CD14-positive monocyte (primary cell): ENCODE data around the gene MCCC2. TPM values are rescaled to one million over a fixed set of nuclear protein-coding genes. Genes with fewer than 3 reads are reported as not detected.

Experiments
- DNase-seq, 3 donors: peaks; one replicate each; pipeline ENCODE4 v3.0.0-alpha.2; 2011 to 2022
- H2AFZ ChIP-seq: 2 replicates; pipeline ENCODE4 v1.6.0; 2012; ENCODE audit warnings: mild to moderate bottlenecking, low read depth, low read length, inconsistent platforms; ENCODE audit not compliant: insufficient read depth, poor library complexity, severe bottlenecking
- H3K27ac ChIP-seq, 2 donors: 1 replicate in 1 of 2; 2 replicates in 1 of 2; pipeline ENCODE4 v1.5.1; 2012 to 2013; ENCODE audit warnings: low read length in 2 of 2, control low read depth in 1 of 2, inconsistent platforms in 1 of 2, low read depth in 1 of 2, mild to moderate bottlenecking in 1 of 2
- H3K27me3 ChIP-seq, 2 donors: one replicate each; pipeline versions ENCODE4 v1.6.0 to v1.6.1; 2011 to 2013; ENCODE audit warnings: low read length in 2 of 2; ENCODE audit not compliant: control insufficient read depth in 2 of 2, insufficient read depth in 2 of 2
- H3K36me3 ChIP-seq, 2 donors: replicated peaks in 1 of 2; 1 replicate in 1 of 2; 2 replicates in 1 of 2; pipeline versions ENCODE4 v1.5.1 to v1.6.1; 2012 to 2013; ENCODE audit warnings: low read length in 2 of 2, control low read depth in 1 of 2, inconsistent platforms in 1 of 2, mild to moderate bottlenecking in 1 of 2; ENCODE audit not compliant: insufficient read depth in 2 of 2, control insufficient read depth in 1 of 2
- H3K4me1 ChIP-seq, 2 donors: 1 replicate in 1 of 2; 2 replicates in 1 of 2; pipeline versions ENCODE4 v1.5.1 to v1.6.1; 2012 to 2013; ENCODE audit warnings: low read length in 2 of 2, control low read depth in 1 of 2, inconsistent platforms in 1 of 2, mild to moderate bottlenecking in 1 of 2, moderate library complexity in 1 of 2; ENCODE audit not compliant: insufficient read depth in 2 of 2, control insufficient read depth in 1 of 2
- H3K4me2 ChIP-seq: replicated peaks from 2 replicates; pipeline ENCODE3; 2012; ENCODE audit warnings: low read length, moderate library complexity, mild to moderate bottlenecking; ENCODE audit not compliant: poor library complexity, severe bottlenecking; ENCODE audit errors: extremely low read depth
- H3K4me3 ChIP-seq, 3 experiments: fragments of 200-600 bp in 1 of 3; sonication (generic) in 1 of 3; replicated peaks in 1 of 3; 1 replicate in 2 of 3; 2 replicates in 1 of 3; pipeline ENCODE4 v1.5.1; 2011 to 2013; ENCODE audit warnings: low read length in 3 of 3, mild to moderate bottlenecking in 3 of 3, control low read depth in 2 of 3, low read depth in 2 of 3, inconsistent platforms in 1 of 3, moderate library complexity in 1 of 3
- H3K79me2 ChIP-seq: 2 replicates; pipeline ENCODE4 v1.6.0; 2012; ENCODE audit warnings: mild to moderate bottlenecking, control low read depth, inconsistent platforms, low read length, moderate library complexity; ENCODE audit not compliant: insufficient read depth
- H3K9ac ChIP-seq: 2 replicates; pipeline ENCODE4 v1.6.0; 2017; ENCODE audit warnings: low read length, mild to moderate bottlenecking; ENCODE audit not compliant: insufficient read depth, poor library complexity, severe bottlenecking
- H3K9me3 ChIP-seq, 2 donors: replicated peaks in 1 of 2; 1 replicate in 1 of 2; 2 replicates in 1 of 2; pipeline versions ENCODE4 v1.5.1 to v1.6.1; 2012 to 2013; ENCODE audit warnings: low read length in 2 of 2, control low read depth in 1 of 2; ENCODE audit not compliant: control insufficient read depth in 1 of 2, insufficient read depth in 1 of 2
- H4K20me1 ChIP-seq: 2 replicates; pipeline ENCODE4 v1.6.0; 2012; ENCODE audit warnings: mild to moderate bottlenecking, low read length, control low read depth, moderate library complexity; ENCODE audit not compliant: insufficient read depth
- H3K27ac Mint-ChIP-seq, 7 donors: one replicate each; pipeline ENCODE4 v1.8.0; 2020; ENCODE audit warnings: mild to moderate bottlenecking in 7 of 7, mixed read lengths in 7 of 7, moderate library complexity in 6 of 7, inconsistent platforms in 2 of 7
- H3K27me3 Mint-ChIP-seq, 3 donors: one replicate each; pipeline ENCODE4 v1.8.0; 2021 to 2022; ENCODE audit warnings: low read depth in 3 of 3, mild to moderate bottlenecking in 3 of 3, mixed read lengths in 3 of 3, moderate library complexity in 3 of 3, inconsistent platforms in 1 of 3
- H3K36me3 Mint-ChIP-seq, 2 donors: one replicate each; pipeline ENCODE4 v1.8.0; 2020; ENCODE audit warnings: mixed read lengths in 2 of 2, inconsistent platforms in 1 of 2, mild to moderate bottlenecking in 1 of 2
- H3K4me1 Mint-ChIP-seq: one replicate; pipeline ENCODE4 v1.8.0; 2020; ENCODE audit warnings: mild to moderate bottlenecking, mixed read lengths
- H3K4me3 Mint-ChIP-seq, 2 donors: one replicate each; pipeline ENCODE4 v1.8.0; 2020; ENCODE audit warnings: mild to moderate bottlenecking in 2 of 2, mixed read lengths in 2 of 2, moderate library complexity in 1 of 2
- H3K9me3 Mint-ChIP-seq, 7 donors: one replicate each; pipeline ENCODE4 v1.8.0; 2020 to 2022; ENCODE audit warnings: mixed read lengths in 7 of 7, mild to moderate bottlenecking in 6 of 7, moderate library complexity in 6 of 7, inconsistent platforms in 2 of 7
- WGBS: methylation state at CpG from one replicate; pipeline ENCODE4 v1.1.5; 2013; ENCODE audit warnings: missing lambda C conversion rate; ENCODE audit not compliant: insufficient coverage; 5-methylcytosine and 5-hydroxymethylcytosine counted together
- intact Hi-C, 2 donors: fragments of 100-400 bp; cut with micrococcal nuclease; formaldehyde crosslinking; loops; one replicate each; pipeline versions ENCODE4 v1.15.0 to v1.15.1; 2023
- polyA plus RNA-seq, 3 donors: library from polyadenylated mRNA; depleted of rRNA in 1 of 3; unstranded in 2 of 3; stranded (reverse) in 1 of 3; fragments of 300-500 nt in 2 of 3; fragments of >200 nt in 1 of 3; fragmentation: Illumina TruSeq in 2 of 3; gene quantifications; 1 replicate in 2 of 3; 2 replicates in 1 of 3; pipeline ENCODE4 v1.2.3, GENCODE V29; 2012 to 2021
- TF ChIP-seq, protein P1 (sequence below): fragments of 200-600 bp; IDR thresholded peaks from one replicate; pipeline ENCODE4 v1.8.0; 2022; ENCODE audit warnings: antibody characterized with exemption, mild to moderate bottlenecking

The MCCC2 gene
- polyA plus RNA-seq, 3 donors = 15.4 to 21.9 (median 16.5) TPM

DNA sequence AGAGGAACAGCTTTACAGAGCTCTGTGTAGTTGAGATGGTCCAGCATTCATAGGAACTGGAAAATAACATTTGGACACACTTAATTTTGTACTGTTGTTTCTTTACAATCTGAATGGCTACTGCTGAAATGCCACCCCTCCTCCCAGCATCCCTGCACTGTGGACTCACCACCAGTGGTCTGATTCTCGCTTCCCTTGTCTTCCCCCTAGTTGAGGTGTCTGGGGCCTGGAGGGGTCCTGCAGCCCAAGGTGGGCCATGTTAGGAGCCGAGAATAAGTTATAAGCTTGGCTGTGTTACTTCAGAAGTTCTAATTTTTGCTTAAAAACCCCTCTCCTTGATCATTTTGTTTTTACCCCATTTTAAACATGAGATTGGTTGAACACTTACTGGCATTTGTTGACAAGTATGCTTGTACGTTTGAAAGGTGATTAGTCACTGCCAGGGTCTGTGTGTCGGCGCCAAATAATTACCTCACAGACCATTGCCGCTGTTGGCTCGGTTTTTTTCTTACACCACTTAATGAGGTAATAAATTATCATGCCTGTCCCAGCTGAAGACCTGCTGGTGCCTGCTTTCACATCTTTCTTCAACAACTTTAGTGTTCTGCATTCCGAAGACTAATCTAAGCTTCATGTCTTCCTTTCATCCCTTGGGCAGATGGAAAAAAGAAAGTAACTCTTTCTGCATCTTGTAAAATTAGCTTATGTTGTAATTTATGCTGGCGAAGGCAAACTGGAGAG lies 65.8 kb downstream of the MCCC2 start:
- no peaks in the 10 kb centered on the region for H3K79me2 ChIP-seq
- H3K27me3 ChIP-seq = no peaks in the 10 kb centered on the region
- peaks cover 0 to 2% (median 0%) of the 10 kb centered on the region in 7 donors for H3K9me3 Mint-ChIP-seq
- intact Hi-C loops = no loop called here
- no peaks in the 10 kb centered on the region for H3K4me1 Mint-ChIP-seq
- H3K27me3 Mint-ChIP-seq = peaks cover 0 to 3% (median 0%) of the 10 kb centered on the region in 3 donors
- TF ChIP-seq, protein P1, sequence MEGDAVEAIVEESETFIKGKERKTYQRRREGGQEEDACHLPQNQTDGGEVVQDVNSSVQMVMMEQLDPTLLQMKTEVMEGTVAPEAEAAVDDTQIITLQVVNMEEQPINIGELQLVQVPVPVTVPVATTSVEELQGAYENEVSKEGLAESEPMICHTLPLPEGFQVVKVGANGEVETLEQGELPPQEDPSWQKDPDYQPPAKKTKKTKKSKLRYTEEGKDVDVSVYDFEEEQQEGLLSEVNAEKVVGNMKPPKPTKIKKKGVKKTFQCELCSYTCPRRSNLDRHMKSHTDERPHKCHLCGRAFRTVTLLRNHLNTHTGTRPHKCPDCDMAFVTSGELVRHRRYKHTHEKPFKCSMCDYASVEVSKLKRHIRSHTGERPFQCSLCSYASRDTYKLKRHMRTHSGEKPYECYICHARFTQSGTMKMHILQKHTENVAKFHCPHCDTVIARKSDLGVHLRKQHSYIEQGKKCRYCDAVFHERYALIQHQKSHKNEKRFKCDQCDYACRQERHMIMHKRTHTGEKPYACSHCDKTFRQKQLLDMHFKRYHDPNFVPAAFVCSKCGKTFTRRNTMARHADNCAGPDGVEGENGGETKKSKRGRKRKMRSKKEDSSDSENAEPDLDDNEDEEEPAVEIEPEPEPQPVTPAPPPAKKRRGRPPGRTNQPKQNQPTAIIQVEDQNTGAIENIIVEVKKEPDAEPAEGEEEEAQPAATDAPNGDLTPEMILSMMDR = no peak
- DNase-seq = no peak
- H3K4me1 ChIP-seq = no peaks in the 10 kb centered on the region
- H4K20me1 ChIP-seq = no peaks in the 10 kb centered on the region
- H3K36me3 Mint-ChIP-seq = peaks cover 65 to 67% of the 10 kb centered on the region in 2 donors
- H3K27ac ChIP-seq = no peak overlapping the region
- H3K4me2 ChIP-seq = no peak overlapping the region
- WGBS = no CpG with 5 or more reads among the region's 9 CpGs
- H3K4me3 ChIP-seq = no peak overlapping the region
- H3K9ac ChIP-seq = no peak overlapping the region
- no peaks in the 10 kb centered on the region for H3K9me3 ChIP-seq
- H3K4me3 Mint-ChIP-seq = no peak overlapping the region
- H2AFZ ChIP-seq = no peak overlapping the region
- peaks cover 38 to 68% of the 10 kb centered on the region in 2 donors for H3K36me3 ChIP-seq
- H3K27ac Mint-ChIP-seq = peak overlapping the region in 1 of 7 donors; percentile 15

DNA sequence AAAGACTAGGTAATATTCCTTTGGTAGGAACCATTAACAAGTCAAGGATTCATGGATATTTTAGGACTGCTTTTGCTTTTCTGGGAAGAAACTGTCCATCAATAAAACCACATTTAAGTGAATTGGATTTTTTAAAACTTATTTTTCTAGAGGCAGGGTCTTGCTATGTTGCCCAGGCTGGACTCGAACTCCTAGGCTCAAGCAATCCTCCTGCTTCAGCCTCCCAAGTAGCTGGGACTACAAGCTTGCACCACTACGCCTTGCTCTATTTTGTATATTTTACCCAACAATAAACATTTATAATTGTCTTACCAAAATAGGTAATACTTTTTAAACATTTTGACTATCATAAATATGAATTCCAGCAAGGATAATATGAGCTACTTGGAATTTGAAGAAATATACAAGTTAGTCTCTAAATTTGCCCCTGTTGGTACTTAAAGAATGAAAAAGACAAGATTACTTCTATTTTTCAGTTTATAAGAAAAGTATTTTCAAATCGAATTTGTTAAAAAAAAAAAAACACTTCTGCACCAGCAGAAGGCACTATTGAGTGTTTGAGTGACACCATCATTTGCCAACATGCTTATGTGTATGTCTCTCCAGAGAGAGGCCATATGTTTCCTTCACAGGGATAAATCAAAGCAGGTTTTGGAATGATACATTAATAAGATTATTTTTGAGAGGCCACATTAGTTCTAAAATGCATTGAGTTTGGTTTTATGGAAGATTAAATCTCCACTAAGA lies 71.9 kb downstream of the MCCC2 start:
- Histone ChIP-seq H3K4me3 (no peak overlapping the region), H3K27ac (no peak overlapping the region), H3K9me3 (no peaks in the 10 kb centered on the region), H3K9ac (no peak overlapping the region), H3K4me1 (no peaks in the 10 kb centered on the region), H3K4me2 (no peak overlapping the region), H4K20me1 (no peaks in the 10 kb centered on the region), H3K36me3 (peaks cover 11 to 28% of the 10 kb centered on the region in 2 donors), H3K27me3 (no peaks in the 10 kb centered on the region), H3K79me2 (no peaks in the 10 kb centered on the region), H2AFZ (no peak overlapping the region)
- TF ChIP-seq, protein P1 = no peak
- Mint-ChIP-seq H3K4me1 (no peaks in the 10 kb centered on the region), H3K36me3 (peaks cover 24 to 25% of the 10 kb centered on the region in 2 donors), H3K27ac (no peak overlapping the region), H3K27me3 (peaks cover 2 to 5% (median 4%) of the 10 kb centered on the region in 3 donors), H3K9me3 (peaks cover 0 to 2% (median 0%) of the 10 kb centered on the region in 7 donors), H3K4me3 (no peak overlapping the region)
- 100% methylated on average over 1 of the region's 3 CpGs for WGBS
- intact Hi-C loops = no loop called here
- DNase-seq = no peak
